ENCODE measurements around the gene BLVRB. TPM values are rescaled to one million over a fixed set of nuclear protein-coding genes. Genes with fewer than 3 reads are reported as not detected.

The BLVRB gene
- total RNA-seq, 3 donors from 2014 or later: 70.9 to 87.6 (median 76.8) TPM

- TF ChIP-seq CTCF (IDR thresholded peaks at IDR 0.05): no peak
- no peaks in the 10 kb centered on the region for H3K36me3 ChIP-seq (ENCODE audit: low read depth)
- peak overlapping the region; percentile 24 for H3K4me3 ChIP-seq
- H3K9me3 ChIP-seq: no peaks in the 10 kb centered on the region
- intact Hi-C loops (cut with DNase I, micrococcal nuclease): no loop called here
- H3K4me1 ChIP-seq (ENCODE audit: low read depth): peaks cover 5% of the 10 kb centered on the region
- DNase-seq (peak; percentile 94 to 95 (median 94)), ATAC-seq (peak; percentile 90)
Measured at GRCh38 chr19:40403262-40403984, 62.1 kb downstream of the BLVRB start.

DNA sequence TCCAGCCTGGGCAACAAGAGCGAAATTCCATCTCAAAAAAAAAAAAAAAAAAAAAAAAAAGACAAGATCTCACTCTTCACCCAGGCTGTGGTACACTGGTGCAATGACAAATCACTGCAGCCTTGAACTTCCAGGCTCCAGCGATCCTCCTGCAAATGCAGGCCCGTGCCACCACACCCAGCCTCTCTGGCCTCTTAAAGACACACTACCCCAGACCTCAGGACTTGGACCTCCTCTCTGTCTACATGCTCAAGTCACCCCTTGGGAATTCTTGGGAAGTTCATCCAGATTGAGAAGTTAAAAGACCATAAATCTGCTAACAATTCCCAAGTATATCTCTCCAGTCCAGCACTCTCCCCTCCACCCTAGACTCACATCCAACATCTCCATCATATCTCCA is 65.0 kb downstream of the BLVRB start:
- no peak for DNase-seq
- TF ChIP-seq CTCF (IDR thresholded peaks at IDR 0.05): no peak
- Histone ChIP-seq H3K9me3 (no peaks in the 10 kb centered on the region), H3K36me3 (ENCODE audit: low read depth) (no peaks in the 10 kb centered on the region), H3K4me3 (no peak overlapping the region), H3K4me1 (ENCODE audit: low read depth) (no peaks in the 10 kb centered on the region)
- intact Hi-C loops (cut with DNase I, micrococcal nuclease): no loop called here
- no peak for ATAC-seq

- no peaks in the 10 kb centered on the region for H3K9me3 ChIP-seq
- H3K4me3 ChIP-seq: no peak overlapping the region
- no peaks in the 10 kb centered on the region for H3K4me1 ChIP-seq (ENCODE audit: low read depth)
- no peak for TF ChIP-seq CTCF (IDR thresholded peaks at IDR 0.05)
- peak; percentile 54 for ATAC-seq
- DNase-seq: peak in 2 of 3 donors; percentile 65 to 79
- intact Hi-C loops (cut with DNase I, micrococcal nuclease): no loop called here
- H3K36me3 ChIP-seq (ENCODE audit: low read depth): no peaks in the 10 kb centered on the region
Measured at GRCh38 chr19:40398417-40399131, 67.0 kb downstream of the BLVRB start.

Other genes with a start within 250 kb of the BLVRB start
- 1 to 10 TPM in 1 of 3 donors, not detected in 2; 2.0 TPM for gene TTC9B, start 247.4 kb downstream of the BLVRB start, total RNA-seq
- gene CCNP, start 239.1 kb downstream of the BLVRB start, total RNA-seq: under 1 TPM in 2 of 3 donors, not detected in 1; 0.34 to 0.63 TPM
- 100 to 1,000 TPM in 2 of 3 donors, 10 to 100 TPM in 1; 98.4 to 139 (median 103) TPM for gene AKT2, start 180.4 kb downstream of the BLVRB start, total RNA-seq
- 10 to 100 TPM; 12.1 to 21.2 (median 12.5) TPM for gene C19orf47, start 117.3 kb downstream of the BLVRB start, total RNA-seq
- gene PLD3, start 117.0 kb downstream of the BLVRB start, total RNA-seq: 100 to 1,000 TPM; 120 to 158 (median 120) TPM
- gene HIPK4, start 75.6 kb downstream of the BLVRB start, total RNA-seq: under 1 TPM in 1 of 3 donors, not detected in 2; 0.19 TPM
- gene PRX, start 52.4 kb downstream of the BLVRB start, total RNA-seq: 1 to 10 TPM; 1.1 to 6.8 (median 1.7) TPM
- gene SERTAD1, start 39.8 kb downstream of the BLVRB start, total RNA-seq: 10 to 100 TPM; 12.1 to 16.7 (median 14.0) TPM
- gene SERTAD3, start 21.4 kb downstream of the BLVRB start, total RNA-seq: 10 to 100 TPM; 39.3 to 55.4 (median 46.2) TPM
- gene SPTBN4, start 1.3 kb upstream of the BLVRB start, total RNA-seq: 1 to 10 TPM in 1 of 3 donors, under 1 TPM in 2; 0.29 to 4.1 (median 0.82) TPM
- 10 to 100 TPM; 58.1 to 70.6 (median 62.2) TPM for gene SHKBP1, start 111.1 kb upstream of the BLVRB start, total RNA-seq
- gene LTBP4, start 135.6 kb upstream of the BLVRB start, total RNA-seq: 100 to 1,000 TPM; 141 to 244 (median 160) TPM
- 10 to 100 TPM; 10.2 to 39.7 (median 16.9) TPM for gene NUMBL, start 224.9 kb upstream of the BLVRB start, total RNA-seq

Measured in mucosa of descending colon (tissue), 3 donors.